MCF 10A (cell line): ENCODE measurements around the gene ATP10B. TPM values are rescaled to one million over a fixed set of nuclear protein-coding genes. Genes with fewer than 3 reads are reported as not detected.

Experiments used
- BruUV-seq: library from RNA; stranded (reverse); fragments of 400-500 nt; replicated peaks from 2 replicates; lab custom pipeline; 2021; lab: Mats Ljungman, UMichigan
- CTCF ChIA-PET: fragments of 300-600 bp; sonication (Branson Sonifier 250); formaldehyde crosslinking; extraction: SDS; loops from one replicate; lab custom pipeline; 2021; ENCODE audit warnings: antibody characterized with exemption, inconsistent platforms; lab: Yijun Ruan, JAX
- POLR2A ChIA-PET: fragments of 300-600, 350-650 bp; sonication (Branson Sonifier 250); formaldehyde crosslinking; extraction: SDS; loops from one replicate; lab custom pipeline; 2020; ENCODE audit warnings: antibody characterized with exemption, inconsistent platforms; lab: Yijun Ruan, JAX
- DNase-seq: peaks from one replicate; pipeline ENCODE4 v3.0.0-alpha.2; 2018; ENCODE audit not compliant: unreplicated experiment
- H3K27ac Mint-ChIP-seq: one replicate; pipeline ENCODE4 v1.8.0; 2022; ENCODE audit warnings: mild to moderate bottlenecking, low read depth, mixed read lengths; ENCODE audit not compliant: unreplicated experiment
- H3K27me3 Mint-ChIP-seq: one replicate; pipeline ENCODE4 v1.8.0; 2022; ENCODE audit warnings: mixed read lengths; ENCODE audit not compliant: insufficient read depth, unreplicated experiment
- H3K36me3 Mint-ChIP-seq: one replicate; pipeline ENCODE4 v1.8.0; 2022; ENCODE audit warnings: mild to moderate bottlenecking, moderate library complexity, mixed read lengths; ENCODE audit not compliant: insufficient read depth, unreplicated experiment
- H3K4me1 Mint-ChIP-seq: one replicate; pipeline ENCODE4 v1.8.0; 2022; ENCODE audit warnings: mixed read lengths; ENCODE audit not compliant: insufficient read depth, unreplicated experiment
- H3K4me3 Mint-ChIP-seq: one replicate; pipeline ENCODE4 v1.8.0; 2022; ENCODE audit warnings: mild to moderate bottlenecking, moderate library complexity, mixed read lengths; ENCODE audit not compliant: unreplicated experiment
- H3K9me3 Mint-ChIP-seq: one replicate; pipeline ENCODE4 v1.8.0; 2022; ENCODE audit warnings: mixed read lengths; ENCODE audit not compliant: unreplicated experiment
- CTCF ChIP-seq: fragments of 200-600 bp; IDR thresholded peaks from one replicate; pipeline ENCODE4 v1.8.0; 2022; ENCODE audit warnings: antibody characterized with exemption, mild to moderate bottlenecking; ENCODE audit not compliant: unreplicated experiment
- intact Hi-C: fragments of 100-400 bp; cut with micrococcal nuclease; formaldehyde crosslinking; loops from 2 replicates; pipeline ENCODE4 v1.14.1; 2022
- total RNA-seq: library from RNA; stranded (reverse); gene quantifications from 2 replicates; pipeline ENCODE4 v1.2.3, GENCODE V29; 2022

Gene ATP10B
- total RNA-seq, 1 experiment from 2014 or later: not detected

DNA sequence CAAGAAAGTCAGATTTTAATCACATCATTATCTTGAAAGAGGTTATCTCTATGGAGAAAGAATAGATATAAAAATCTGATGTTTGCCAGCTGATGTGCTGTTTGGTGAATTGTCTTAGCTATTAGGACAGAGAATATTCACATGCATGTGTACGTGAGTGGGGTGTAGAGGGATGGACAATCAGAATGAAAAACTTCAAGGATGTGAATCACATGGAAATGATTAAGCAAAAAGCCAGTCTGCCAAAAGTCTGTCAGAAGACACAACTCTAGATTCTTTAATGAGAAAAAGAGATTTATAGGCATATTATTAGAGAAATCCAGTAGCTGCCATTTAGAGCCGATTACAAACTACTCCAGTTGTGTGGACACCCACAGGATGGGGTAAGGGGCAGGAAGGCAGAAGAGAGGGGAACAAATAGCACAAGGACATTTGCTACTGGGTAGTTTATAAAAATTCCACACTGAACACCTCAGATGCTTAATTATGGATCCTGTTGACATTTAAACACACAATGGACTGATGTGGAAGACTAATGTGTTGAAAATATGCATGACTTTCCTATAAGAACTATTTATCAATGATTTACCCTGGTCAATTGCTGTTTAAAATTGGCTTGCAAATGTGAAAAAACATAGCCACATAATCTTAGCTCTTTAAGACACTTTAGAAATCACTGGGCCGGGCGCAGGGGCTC lies 302.9 kb downstream of the ATP10B start:
- CTCF ChIA-PET: interaction anchor here (0.5 to 0.6 kb wide), 3 partner anchors 14 to 266 kb away, joined by 3 read pairs; no protein-coding TSS in a partner anchor
- peaks cover 24% of the 10 kb centered on the region for H3K4me1 Mint-ChIP-seq
- no peaks in the 10 kb centered on the region for H3K27me3 Mint-ChIP-seq
- POLR2A ChIA-PET: interaction anchor here (0.7 kb wide), 1 partner anchor 1153 kb away, joined by 3 read pairs; no protein-coding TSS in a partner anchor
- no peak overlapping the region for H3K4me3 Mint-ChIP-seq
- no peak for DNase-seq
- intact Hi-C loops: no loop called here
- TF ChIP-seq CTCF: no peak
- H3K9me3 Mint-ChIP-seq: no peaks in the 10 kb centered on the region
- peak overlapping the region; percentile 57 for H3K27ac Mint-ChIP-seq
- no peaks in the 10 kb centered on the region for H3K36me3 Mint-ChIP-seq
- BruUV-seq: no TSS peak

DNA sequence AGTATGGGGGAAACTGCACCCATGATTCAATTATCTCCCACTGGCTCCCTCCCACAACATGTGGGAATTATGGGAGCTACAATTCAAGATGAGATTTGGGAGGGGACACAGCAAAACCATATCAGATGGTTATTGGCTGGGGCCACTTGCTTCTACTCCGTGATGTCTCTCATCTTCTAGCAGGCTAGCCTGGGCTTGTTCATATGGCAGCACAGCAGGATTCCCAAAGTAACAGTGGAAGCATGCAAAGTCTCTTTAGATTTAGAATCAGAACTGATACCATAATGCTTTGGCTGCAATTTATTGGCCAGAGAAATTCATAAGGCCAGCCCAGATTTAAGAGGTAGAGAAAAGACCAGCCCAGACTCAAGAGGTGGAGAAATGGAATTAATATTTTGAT lies 304.1 kb downstream of the ATP10B start:
- no TSS peak for BruUV-seq
- no peaks in the 10 kb centered on the region for H3K27me3 Mint-ChIP-seq
- CTCF ChIA-PET: interaction anchor here (1.0 kb wide), 1 partner anchor 109 kb away, joined by 6 read pairs; no protein-coding TSS in a partner anchor
- POLR2A ChIA-PET: interaction anchor here (0.5 to 0.6 kb wide), 2 partner anchors 10 to 468 kb away, joined by 3 read pairs; no protein-coding TSS in a partner anchor
- DNase-seq: peak; percentile 28
- peaks cover 24% of the 10 kb centered on the region for H3K4me1 Mint-ChIP-seq
- no peak for TF ChIP-seq CTCF
- no peaks in the 10 kb centered on the region for H3K9me3 Mint-ChIP-seq
- peak overlapping the region; percentile 9 for H3K27ac Mint-ChIP-seq
- intact Hi-C loops: no loop called here
- H3K4me3 Mint-ChIP-seq: no peak overlapping the region
- H3K36me3 Mint-ChIP-seq: no peaks in the 10 kb centered on the region

GRCh38 chr5:160547061-160547460 lies 304.9 kb downstream of the ATP10B start:
- ChIA-PET POLR2A (interaction anchor here (0.6 kb wide), 2 partner anchors 25 to 881 kb away, joined by 3 to 4 read pairs; no protein-coding TSS in a partner anchor), CTCF (interaction anchor here (1.0 kb wide), 1 partner anchor 109 kb away, joined by 6 read pairs; no protein-coding TSS in a partner anchor)
- Mint-ChIP-seq H3K27me3 (no peaks in the 10 kb centered on the region), H3K36me3 (no peaks in the 10 kb centered on the region), H3K4me3 (no peak overlapping the region), H3K9me3 (no peaks in the 10 kb centered on the region), H3K4me1 (peaks cover 28% of the 10 kb centered on the region), H3K27ac (peak overlapping the region; percentile 9)
- no peak for TF ChIP-seq CTCF
- no TSS peak for BruUV-seq
- intact Hi-C loops: no loop called here
- DNase-seq: no peak

DNA sequence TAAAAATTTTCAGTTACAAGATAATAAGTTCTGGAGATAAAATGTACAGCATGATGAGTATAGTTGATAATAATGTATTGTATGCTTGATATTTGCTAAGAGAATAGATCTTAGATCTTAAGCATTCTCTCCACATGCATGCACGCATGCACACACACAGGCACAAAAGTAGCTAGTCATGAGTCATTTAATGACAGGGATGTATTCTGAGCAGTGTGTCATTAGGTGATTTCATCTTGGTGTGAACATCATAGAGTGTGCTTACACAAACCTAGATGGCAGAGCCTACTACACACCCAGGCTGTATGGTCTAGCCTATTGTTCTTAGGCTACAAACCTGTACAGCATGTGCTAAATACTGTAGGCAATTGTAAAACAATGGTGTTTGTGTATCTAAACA lies 306.2 kb downstream of the ATP10B start:
- no peaks in the 10 kb centered on the region for H3K27me3 Mint-ChIP-seq
- H3K36me3 Mint-ChIP-seq: no peaks in the 10 kb centered on the region
- DNase-seq: no peak
- no peaks in the 10 kb centered on the region for H3K9me3 Mint-ChIP-seq
- BruUV-seq: no TSS peak
- ChIA-PET POLR2A (no interaction called here), CTCF (interaction anchor here (0.7 to 1.4 kb wide), 2 partner anchors 39 to 202 kb away, joined by 3 to 4 read pairs; no protein-coding TSS in a partner anchor)
- intact Hi-C loops: no loop called here
- H3K4me1 Mint-ChIP-seq: peaks cover 28% of the 10 kb centered on the region
- no peak overlapping the region for H3K4me3 Mint-ChIP-seq
- no peak overlapping the region for H3K27ac Mint-ChIP-seq
- TF ChIP-seq CTCF: no peak
